HEK293T (cell line): ENCODE measurements around the gene CDH26.

Experiments
- CTCF ChIA-PET: fragments of 350-600 bp; formaldehyde crosslinking; extraction: SDS; loops from one replicate; lab custom pipeline; 2021; ENCODE audit warnings: antibody characterized with exemption, inconsistent platforms; lab: Yijun Ruan, JAX
- POLR2A ChIA-PET: fragments of 350-600 bp; formaldehyde crosslinking; extraction: SDS; loops from one replicate; lab custom pipeline; 2020; ENCODE audit warnings: antibody characterized with exemption, inconsistent platforms; lab: Yijun Ruan, JAX
- DNase-seq: peaks from one replicate; pipeline ENCODE4 v3.0.0; 2012; ENCODE audit warnings: mixed read lengths; ENCODE audit errors: extremely low spot score
- ARNT ChIP-seq: fragments of 450-650 bp; IDR thresholded peaks from 2 replicates; pipeline ENCODE4 v1.6.1; 2017; ENCODE audit warnings: mild to moderate bottlenecking
- BHLHE40 ChIP-seq: fragments of 450-650 bp; IDR thresholded peaks from 2 replicates; pipeline ENCODE4 v1.6.1; 2016; ENCODE audit warnings: mild to moderate bottlenecking, moderate library complexity, borderline replicate concordance
- CTBP1 ChIP-seq: fragments of 450-650 bp; IDR thresholded peaks from 2 replicates; pipeline ENCODE4 v1.6.1; 2016; ENCODE audit warnings: borderline replicate concordance
- ELF4 ChIP-seq: fragments of 450-650 bp; IDR thresholded peaks from 2 replicates; pipeline ENCODE4 v1.6.1; 2017; ENCODE audit warnings: antibody characterized with exemption
- FOXA1 ChIP-seq: fragments of 450-650 bp; IDR thresholded peaks from 2 replicates; pipeline ENCODE4 v1.6.1; 2016; ENCODE audit warnings: mild to moderate bottlenecking
- FOXK2 ChIP-seq: fragments of 450-650 bp; IDR thresholded peaks from 2 replicates; pipeline ENCODE4 v1.6.1; 2016; ENCODE audit warnings: mild to moderate bottlenecking
- FOXM1 ChIP-seq: fragments of 450-650 bp; IDR thresholded peaks from 2 replicates; pipeline ENCODE4 v1.6.1; 2017; ENCODE audit warnings: mild to moderate bottlenecking, borderline replicate concordance
- HDGF ChIP-seq: fragments of 450-650 bp; IDR thresholded peaks from 2 replicates; pipeline ENCODE4 v1.6.1; 2017; ENCODE audit warnings: antibody characterized with exemption, borderline replicate concordance
- L3MBTL2 ChIP-seq: fragments of 450-650 bp; conservative IDR thresholded peaks from 2 replicates; pipeline ENCODE4 v1.6.1; 2016; ENCODE audit warnings: mild to moderate bottlenecking
- LEF1 ChIP-seq: fragments of 450-650 bp; IDR thresholded peaks from 2 replicates; pipeline ENCODE4 v1.6.1; 2017; ENCODE audit warnings: mild to moderate bottlenecking, borderline replicate concordance
- NFRKB ChIP-seq: fragments of 450-650 bp; IDR thresholded peaks from 2 replicates; pipeline ENCODE4 v1.6.1; 2016; ENCODE audit warnings: mild to moderate bottlenecking, moderate library complexity
- PKNOX1 ChIP-seq: fragments of 450-650 bp; IDR thresholded peaks from 2 replicates; pipeline ENCODE4 v1.6.1; 2016
- SP1 ChIP-seq: fragments of 450-650 bp; IDR thresholded peaks from 2 replicates; pipeline ENCODE4 v1.6.1; 2017
- SUZ12 ChIP-seq: fragments of 450-650 bp; IDR thresholded peaks from 2 replicates; pipeline ENCODE4 v1.6.1; 2016; ENCODE audit warnings: mild to moderate bottlenecking
- TARDBP ChIP-seq: fragments of 450-650 bp; IDR thresholded peaks from 2 replicates; pipeline ENCODE4 v1.6.1; 2016
- ZNF384 ChIP-seq: fragments of 450-650 bp; IDR thresholded peaks from 2 replicates; pipeline ENCODE4 v1.6.1; 2016

The CDH26 gene

GRCh38 chr20:60054716-60055634 is 96.8 kb downstream of the CDH26 start:
- TF ChIP-seq L3MBTL2 (no peak), PKNOX1 (no peak), HDGF (no peak), NFRKB (no peak), ARNT (no peak), FOXM1 (no peak), SP1 (no peak), ZNF384 (no peak), TARDBP (no peak), LEF1 (no peak), SUZ12 (no peak), ELF4 (no peak), FOXA1 (no peak), BHLHE40 (no peak), CTBP1 (no peak), FOXK2 (no peak)
- POLR2A ChIA-PET, result no interaction called here
- CTCF ChIA-PET, result no interaction called here
- no peak for DNase-seq

DNA sequence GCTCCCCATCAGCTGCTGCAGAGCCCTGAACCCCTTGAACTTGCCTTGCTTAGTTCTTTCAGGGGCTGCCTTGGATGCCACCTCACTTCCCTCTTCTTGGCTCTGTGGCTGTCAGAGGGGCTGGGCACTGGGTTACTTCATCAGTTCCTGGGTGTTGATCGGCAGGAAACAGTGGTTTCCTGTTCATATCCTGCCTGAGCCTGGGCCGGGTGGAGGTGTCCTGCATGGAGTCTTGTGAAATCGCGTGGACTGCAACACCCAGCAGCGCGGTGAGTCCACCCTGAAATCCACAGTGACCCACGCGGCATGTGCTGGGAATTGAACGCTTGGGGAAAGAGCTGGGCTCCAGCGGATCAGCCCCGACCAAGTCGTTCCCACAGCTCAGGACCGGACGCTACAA is 97.5 kb downstream of the CDH26 start:
- POLR2A ChIA-PET, result no interaction called here
- no peak for DNase-seq
- CTCF ChIA-PET, result interaction anchor here (0.8 kb wide), 1 partner anchor 155 kb away, joined by 3 read pairs; no protein-coding TSS in a partner anchor
- TF ChIP-seq SP1 (no peak), PKNOX1 (no peak), TARDBP (no peak), FOXM1 (no peak), FOXK2 (no peak), FOXA1 (no peak), ARNT (no peak), HDGF (no peak), LEF1 (no peak), NFRKB (no peak), CTBP1 (no peak), BHLHE40 (no peak), ZNF384 (no peak), L3MBTL2 (no peak), ELF4 (no peak), SUZ12 (no peak)

GRCh38 chr20:60056407-60057122 is 98.3 kb downstream of the CDH26 start:
- DNase-seq, result no peak
- POLR2A ChIA-PET, result interaction anchor here (0.6 kb wide), 1 partner anchor 1041 kb away, joined by 3 read pairs; no protein-coding TSS in a partner anchor
- TF ChIP-seq LEF1 (no peak), SUZ12 (no peak), L3MBTL2 (no peak), BHLHE40 (no peak), PKNOX1 (no peak), FOXK2 (no peak)

GRCh38 chr20:60057123-60057865 is 99.1 kb downstream of the CDH26 start:
- POLR2A ChIA-PET, result interaction anchor here (0.6 to 1.1 kb wide), 2 partner anchors 154 to 1042 kb away, joined by 3 read pairs; no protein-coding TSS in a partner anchor
- DNase-seq, result peak; percentile 75
- CTCF ChIA-PET, result interaction anchor here (0.6 to 1.2 kb wide), 5 partner anchors 9 to 206 kb away, joined by 3 to 5 read pairs (median 4); no protein-coding TSS in a partner anchor
- TF ChIP-seq ELF4, result no peak
- TF ChIP-seq SP1, result no peak
- no peak for TF ChIP-seq BHLHE40
- TF ChIP-seq TARDBP, result no peak
- TF ChIP-seq FOXA1, result no peak
- TF ChIP-seq ZNF384, result no peak
- no peak for TF ChIP-seq HDGF

More at GRCh38 chr20:60056407-60057122, 98.3 kb downstream of the CDH26 start:
- CTCF ChIA-PET, result interaction anchor here (0.8 to 1.1 kb wide), 2 partner anchors 154 to 206 kb away, joined by 3 to 4 read pairs; no protein-coding TSS in a partner anchor
